Measurements from ENCODE around the gene SPEM1.
"Not testable (repeated sequence)": the region's sequence is repeated elsewhere in the genome, so short reads cannot be mapped to it uniquely, and the experiment has no call there.

Gene SPEM1

GRCh38 chr17:7468804-7469389 lies 48.8 kb downstream of the SPEM1 start:
- no peak for DNase-seq (ENCODE audit: low read depth in 3 of 3)

- DNase-seq (ENCODE audit: low read depth in 3 of 3): not testable (repeated sequence)
These were observed 49.7 kb downstream of the SPEM1 start for GRCh38 chr17:7469843-7470242.

- DNase-seq (ENCODE audit: low read depth in 3 of 3): not testable (repeated sequence)
These were observed 50.4 kb downstream of the SPEM1 start for GRCh38 chr17:7470457-7470973.

All from stimulated activated CD4-positive, alpha-beta T cell treated with anti-CD3 and anti-CD28 coated beads, TNF-alpha, amount 100 ng/mL, for 24 hours (primary cell).